SK-N-SH (cell line): ENCODE data around the gene PTGER1. TPM values are rescaled to one million over a fixed set of nuclear protein-coding genes. Genes with fewer than 3 reads are reported as not detected.
"Not testable (repeated sequence)": the region's sequence is repeated elsewhere in the genome, so short reads cannot be mapped to it uniquely, and the experiment has no call there.

Experiments
- CTCF ChIA-PET: fragments of 300-600, 350-600 bp; formaldehyde crosslinking; extraction: SDS; loops from one replicate; lab custom pipeline; 2021; lab: Yijun Ruan, JAX
- POLR2A ChIA-PET: fragments of 350-600 bp; sonication (Branson Sonifier 250); formaldehyde crosslinking; extraction: SDS; loops from one replicate; lab custom pipeline; 2020; ENCODE audit warnings: antibody characterized with exemption, inconsistent platforms; lab: Yijun Ruan, JAX
- DNase-seq: peaks from one replicate; pipeline ENCODE4 v3.0.0; 2012
- H2AFZ ChIP-seq: fragments of 200-600 bp; sonication (generic); 2 replicates; pipeline ENCODE4 v1.8.1; 2016; ENCODE audit warnings: antibody characterized with exemption, mild to moderate bottlenecking, low read depth
- H3F3A ChIP-seq: fragments of 200-600 bp; sonication (generic); replicated peaks from 2 replicates; pipeline ENCODE3; 2016; ENCODE audit warnings: antibody characterized with exemption, mild to moderate bottlenecking; ENCODE audit not compliant: insufficient read depth
- H3K27ac ChIP-seq, 2 experiments: fragments of 200-500 bp in 1 of 2; fragments of 200-600 bp in 1 of 2; sonication (Bioruptor generic) in 1 of 2; sonication (generic), shearing (Covaris generic) in 1 of 2; 2 replicates each; pipeline versions ENCODE4 v1.5.1 to v1.6.1; 2014 to 2016; ENCODE audit warnings: low read depth in 2 of 2, inconsistent platforms in 1 of 2, low read length in 1 of 2, mild to moderate bottlenecking in 1 of 2, mixed read lengths in 1 of 2
- H3K27me3 ChIP-seq: fragments of 200-600 bp; sonication (generic), shearing (Covaris generic); 2 replicates; pipeline ENCODE4 v1.6.1; 2016; ENCODE audit warnings: mixed run types; ENCODE audit not compliant: insufficient read depth
- H3K36me3 ChIP-seq, 2 experiments: fragments of 200-500 bp in 1 of 2; fragments of 200-600 bp in 1 of 2; sonication (Bioruptor generic) in 1 of 2; sonication (generic) in 1 of 2; replicated peaks in 1 of 2; 2 replicates each; pipeline versions ENCODE3 to v1.5.1; 2014 to 2016; ENCODE audit warnings: low read length in 1 of 2, mild to moderate bottlenecking in 1 of 2; ENCODE audit not compliant: insufficient read depth in 2 of 2, control insufficient read depth in 1 of 2
- H3K4me1 ChIP-seq, 2 experiments: fragments of 200-500 bp in 1 of 2; fragments of 200-600 bp in 1 of 2; sonication (Bioruptor generic) in 1 of 2; sonication (generic), shearing (Covaris generic) in 1 of 2; 2 replicates each; pipeline versions ENCODE4 v1.5.1 to v1.6.1; 2014 to 2016; ENCODE audit warnings: low read depth in 1 of 2, low read length in 1 of 2, mixed run types in 1 of 2; ENCODE audit not compliant: insufficient read depth in 2 of 2, control insufficient read depth in 1 of 2
- H3K4me2 ChIP-seq: fragments of 200-600 bp; sonication (generic), shearing (Covaris generic); 2 replicates; pipeline ENCODE4 v1.6.1; 2017; ENCODE audit warnings: mixed run types
- H3K4me3 ChIP-seq, 2 experiments: fragments of 200-500 bp in 1 of 2; fragments of 200-600 bp in 1 of 2; sonication (Bioruptor generic) in 1 of 2; sonication (generic), shearing (Covaris generic) in 1 of 2; 2 replicates each; pipeline versions ENCODE4 v1.5.1 to v1.8.1; 2014 to 2016; ENCODE audit warnings: low read depth in 2 of 2, inconsistent platforms in 1 of 2, low read length in 1 of 2, mild to moderate bottlenecking in 1 of 2, mixed read lengths in 1 of 2, moderate library complexity in 1 of 2
- H3K79me2 ChIP-seq: fragments of 200-600 bp; sonication (generic); 2 replicates; pipeline ENCODE4 v1.8.1; 2017; ENCODE audit warnings: mild to moderate bottlenecking; ENCODE audit not compliant: insufficient read depth
- H3K9ac ChIP-seq: fragments of 200-600 bp; sonication (generic); 2 replicates; pipeline ENCODE4 v1.6.1; 2017; ENCODE audit warnings: mixed run types
- H3K9me2 ChIP-seq: fragments of 200-600 bp; sonication (generic); 2 replicates; pipeline ENCODE4 v1.6.1; 2017; ENCODE audit warnings: mixed run types
- H3K9me3 ChIP-seq: fragments of 200-600 bp; sonication (generic); 2 replicates; pipeline ENCODE4 v1.6.1; 2017; ENCODE audit warnings: mixed run types, mild to moderate bottlenecking, moderate library complexity
- H4K20me1 ChIP-seq: fragments of 200-600 bp; sonication (generic); 2 replicates; pipeline ENCODE4 v1.6.1; 2017; ENCODE audit warnings: mild to moderate bottlenecking, mixed run types; ENCODE audit not compliant: insufficient read depth
- CTCF ChIP-seq: fragments of 200-600 bp; sonication (generic); IDR thresholded peaks from 2 replicates; pipeline ENCODE4 v1.6.1; 2017; ENCODE audit warnings: antibody characterized with exemption, mild to moderate bottlenecking, moderate library complexity
- FOXM1 ChIP-seq: IDR thresholded peaks from 2 replicates; pipeline ENCODE4 v1.4.0; 2012; ENCODE audit warnings: low read depth, mild to moderate bottlenecking
- PBX3 ChIP-seq: IDR thresholded peaks from 2 replicates; pipeline ENCODE4; 2012
- RAD21 ChIP-seq: IDR thresholded peaks from 2 replicates; pipeline ENCODE4 v1.6.1; 2012; ENCODE audit warnings: mild to moderate bottlenecking, low read length
- SMC3 ChIP-seq: IDR thresholded peaks from 2 replicates; pipeline ENCODE4 v1.6.1; 2012; ENCODE audit warnings: low read depth, low read length, improper control_type of control experiment
- WGBS: methylation state at CpG from one replicate; pipeline ENCODE4 v1.1.6; 2017; ENCODE audit warnings: low lambda C conversion rate; 5-methylcytosine and 5-hydroxymethylcytosine counted together
- polyA plus RNA-seq, 3 experiments: library from polyadenylated mRNA; depleted of rRNA; stranded (reverse); fragments of >200 nt; gene quantifications; 2 replicates each; pipeline ENCODE4 v1.2.3, GENCODE V29; 2012

The PTGER1 gene
- polyA plus RNA-seq, 1 of the 3 experiments (the other 2 are of a cell fraction), result 6.0 TPM

GRCh38 chr19:14505488-14506239 lies 30.5 kb upstream of the PTGER1 start:
- POLR2A ChIA-PET, result interaction anchor here (1.1 kb wide), 1 partner anchor 13 kb away, joined by 3 read pairs; the partner anchor contains the start of gene DNAJB1
- 0 out of 4 replicates have a peak, but pooled peaks cover 0 to 3% of the 10 kb centered on the region in 2 experiments for H3K4me1 ChIP-seq
- TF ChIP-seq SMC3, result no peak
- peak; percentile 20; the same call in 1 of the 2 replicates for TF ChIP-seq RAD21
- TF ChIP-seq CTCF, result peak; percentile 78
- TF ChIP-seq, all 33 proteins: peak for 2
- H3K27ac ChIP-seq, result peak overlapping the region; percentile 29 to 80; a peak in 3 of 4 replicates
- DNase-seq, result peak; percentile 78
- WGBS, result 58% methylated on average over 17 of the region's 19 CpGs
- peaks cover 35% of the 10 kb centered on the region for H3F3A ChIP-seq
- H3K4me3 ChIP-seq, result peak overlapping the region in 1 of 2 experiments; percentile 23; a peak in 1 of 4 replicates
- no peak overlapping the region for H3K4me2 ChIP-seq
- H2AFZ ChIP-seq, result peak overlapping the region; percentile 76; the same call in 1 of the 2 replicates
- CTCF ChIA-PET, result interaction anchor here (0.6 to 4.3 kb wide), 11 partner anchors 8 to 369 kb away, joined by 3 to 30 read pairs (median 3); partner anchors contain the start of genes DNAJB1 and GIPC1
- no peaks in the 10 kb centered on the region for H3K36me3 ChIP-seq
- H3K79me2 ChIP-seq, result no peaks in the 10 kb centered on the region
- H3K27me3 ChIP-seq, result no peaks in the 10 kb centered on the region
- no peaks in the 10 kb centered on the region for H3K9me3 ChIP-seq
- H4K20me1 ChIP-seq, result no peaks in the 10 kb centered on the region
- H3K9ac ChIP-seq, result peak overlapping the region; percentile 55
- H3K9me2 ChIP-seq, result no peaks in the 10 kb centered on the region

DNA sequence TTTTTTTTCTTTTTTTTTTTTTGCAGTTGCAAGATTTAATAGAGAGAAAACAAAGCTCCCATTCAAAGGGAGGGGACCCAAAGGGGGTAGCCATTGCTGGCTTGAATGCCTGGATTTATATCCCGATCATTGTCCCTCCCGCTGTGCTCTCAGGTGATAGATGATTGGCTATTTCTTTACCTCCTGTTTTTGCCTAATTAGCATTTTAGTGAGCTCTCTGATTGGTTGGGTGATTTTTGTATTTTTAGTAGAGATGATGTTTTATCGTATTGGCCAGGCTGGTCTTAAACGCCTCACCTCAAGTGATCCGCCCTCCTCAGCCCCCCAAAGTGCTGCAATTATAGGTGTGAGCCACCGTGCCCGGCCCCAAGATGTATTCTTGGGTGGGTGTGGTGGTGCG lies 29.4 kb upstream of the PTGER1 start:
- H3K4me3 ChIP-seq, H3K9me3 ChIP-seq, POLR2A ChIA-PET, H3K27ac ChIP-seq, H3K4me1 ChIP-seq, DNase-seq, H3K9ac ChIP-seq, H4K20me1 ChIP-seq, H2AFZ ChIP-seq, H3K4me2 ChIP-seq, H3K36me3 ChIP-seq, H3K9me2 ChIP-seq, H3K79me2 ChIP-seq, H3K27me3 ChIP-seq: not testable (repeated sequence)
- H3F3A ChIP-seq, result peaks cover 31% of the 10 kb centered on the region
- 85% methylated on average over 8 of the region's 8 CpGs for WGBS
- CTCF ChIA-PET, result interaction anchor here (1.7 to 4.3 kb wide), 3 partner anchors 8 to 24 kb away, joined by 5 to 30 read pairs (median 14); partner anchors contain the start of genes DNAJB1 and GIPC1

GRCh38 chr19:14503285-14503684 lies 28.1 kb upstream of the PTGER1 start:
- no peak overlapping the region for H3K4me2 ChIP-seq
- ChIA-PET CTCF (interaction anchor here (0.9 kb wide), 1 partner anchor 32 kb away, joined by 3 read pairs; no protein-coding TSS in a partner anchor), POLR2A (interaction anchor here (1.0 kb wide), 1 partner anchor 15 kb away, joined by 3 read pairs; the partner anchor contains the start of gene DNAJB1)
- H3K9ac ChIP-seq, result no peak overlapping the region
- no peaks in the 10 kb centered on the region for H3K9me3 ChIP-seq
- H3F3A ChIP-seq, result peaks cover 28% of the 10 kb centered on the region
- DNase-seq, result no peak
- no peak overlapping the region for H2AFZ ChIP-seq
- no peaks in the 10 kb centered on the region for H3K36me3 ChIP-seq
- H3K4me1 ChIP-seq, result no peaks in the 10 kb centered on the region
- H3K27ac ChIP-seq, result no peak overlapping the region
- WGBS, result 33% methylated on average over 1 of the region's 1 CpG
- no peaks in the 10 kb centered on the region for H3K79me2 ChIP-seq
- no peak overlapping the region for H3K4me3 ChIP-seq
- H3K27me3 ChIP-seq, result no peaks in the 10 kb centered on the region
- H4K20me1 ChIP-seq, result no peaks in the 10 kb centered on the region
- no peak for TF ChIP-seq PBX3
- no peak for TF ChIP-seq FOXM1
- no peaks in the 10 kb centered on the region for H3K9me2 ChIP-seq
